ENCODE data around the gene ISLR2.

The ISLR2 gene

DNA sequence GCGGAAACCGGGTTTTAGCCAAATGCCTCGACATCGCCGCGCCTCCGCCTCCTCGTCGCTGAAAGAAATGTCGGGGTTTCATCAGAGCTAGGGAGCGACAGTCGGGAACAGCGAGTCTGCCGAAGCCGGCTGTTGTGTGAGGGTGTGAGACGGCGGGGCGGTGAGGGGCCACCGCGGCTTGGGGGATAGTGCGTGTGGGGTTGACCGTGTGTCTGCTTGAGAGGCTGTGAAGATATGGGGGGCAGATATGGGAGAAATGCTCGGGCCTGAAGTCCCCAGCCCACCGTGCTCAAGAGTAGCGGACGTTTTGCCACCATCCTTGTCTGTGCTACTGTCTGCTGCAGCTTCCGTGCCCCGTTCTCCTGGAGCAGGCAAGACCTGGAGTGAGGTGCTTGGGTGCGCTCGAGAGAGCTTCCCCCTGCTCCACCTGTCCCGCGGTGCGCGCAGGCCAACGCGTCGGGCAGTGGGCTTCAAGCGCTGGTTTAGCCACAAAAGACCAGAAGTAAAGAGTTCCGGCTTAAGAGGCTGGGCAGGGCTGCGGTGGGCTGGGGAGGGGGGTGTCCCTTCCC lies 716 bp upstream of the ISLR2 start:
- no peak for DNase-seq (ENCODE audit: low spot score)

DNA sequence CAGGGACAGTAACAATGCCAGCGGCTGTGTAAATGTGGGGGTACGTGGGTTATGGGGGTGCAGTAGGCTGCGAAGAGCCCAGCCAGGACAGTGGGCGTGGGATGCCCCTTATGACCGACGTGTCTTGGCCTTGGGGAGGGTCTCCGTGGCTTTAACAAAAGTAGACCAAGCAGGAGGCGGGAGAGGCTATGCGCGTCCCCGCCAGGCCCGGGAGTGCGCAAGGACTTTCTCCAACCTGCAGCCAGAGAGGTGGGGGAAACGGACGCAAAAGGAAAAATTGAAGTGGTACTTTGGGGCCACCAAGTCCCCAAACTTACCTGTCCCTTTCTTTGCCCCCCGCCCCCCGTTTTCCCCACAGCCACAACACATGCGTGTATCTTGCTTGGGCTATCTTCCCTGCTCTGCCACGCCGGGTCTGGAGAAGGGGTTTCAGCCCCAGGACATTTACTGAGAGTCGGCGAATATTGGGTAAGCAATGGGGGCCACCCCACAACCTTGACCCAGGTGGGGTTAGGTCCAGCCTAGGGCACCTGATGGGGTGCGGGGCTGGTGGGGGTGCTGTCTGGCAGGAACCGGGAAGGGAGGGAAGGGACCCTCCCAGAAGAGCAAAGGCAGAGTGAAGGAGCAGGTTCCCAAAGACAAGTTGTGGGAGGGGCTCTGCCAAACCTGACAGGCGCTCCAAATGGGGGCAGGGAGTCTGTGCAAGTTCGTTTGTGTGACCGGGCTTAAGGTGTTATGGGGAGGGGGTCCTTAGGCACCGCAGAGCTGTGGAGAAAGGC lies 652 bp downstream of the ISLR2 start:
- no peak for DNase-seq (ENCODE audit: low spot score)

DNA sequence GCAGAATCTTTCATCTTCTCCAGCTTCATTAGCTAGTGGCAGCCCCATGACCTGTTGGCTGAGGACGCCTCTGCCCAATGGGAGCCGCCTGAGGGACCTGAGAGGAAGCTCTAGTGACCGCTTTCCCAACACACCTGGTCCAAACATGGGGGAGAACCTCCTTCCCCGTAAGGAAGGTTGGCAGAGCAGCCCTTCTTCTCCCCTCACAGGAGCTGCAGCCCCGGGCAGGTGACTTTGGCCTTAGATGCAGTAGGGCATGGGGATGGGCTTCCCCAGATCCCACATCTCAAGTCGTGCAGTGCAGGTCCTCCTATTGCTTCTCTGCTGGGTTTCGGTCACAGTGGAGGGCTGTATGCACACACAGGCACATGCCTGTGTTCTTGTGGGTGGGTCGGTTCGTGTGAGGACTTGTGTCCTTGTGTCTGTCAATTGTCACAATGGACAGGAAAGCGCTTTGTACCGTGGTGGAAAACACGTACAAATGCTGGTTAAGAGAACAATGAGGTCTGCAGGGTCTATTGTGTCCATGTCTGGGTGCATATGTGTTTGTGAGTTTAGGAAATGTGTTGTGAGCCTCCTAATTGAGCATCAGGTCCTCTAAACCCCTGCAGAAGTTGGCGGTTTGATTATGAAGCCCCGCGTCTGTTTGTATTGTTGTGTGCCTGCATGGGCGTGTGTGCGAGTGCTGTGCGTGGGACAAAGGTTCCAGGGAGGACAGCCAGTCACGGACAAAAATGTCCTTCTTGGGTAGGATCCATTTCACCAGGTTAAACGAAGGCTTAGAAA lies 1.4 kb downstream of the ISLR2 start:
- DNase-seq (ENCODE audit: low spot score), result no peak

DNA sequence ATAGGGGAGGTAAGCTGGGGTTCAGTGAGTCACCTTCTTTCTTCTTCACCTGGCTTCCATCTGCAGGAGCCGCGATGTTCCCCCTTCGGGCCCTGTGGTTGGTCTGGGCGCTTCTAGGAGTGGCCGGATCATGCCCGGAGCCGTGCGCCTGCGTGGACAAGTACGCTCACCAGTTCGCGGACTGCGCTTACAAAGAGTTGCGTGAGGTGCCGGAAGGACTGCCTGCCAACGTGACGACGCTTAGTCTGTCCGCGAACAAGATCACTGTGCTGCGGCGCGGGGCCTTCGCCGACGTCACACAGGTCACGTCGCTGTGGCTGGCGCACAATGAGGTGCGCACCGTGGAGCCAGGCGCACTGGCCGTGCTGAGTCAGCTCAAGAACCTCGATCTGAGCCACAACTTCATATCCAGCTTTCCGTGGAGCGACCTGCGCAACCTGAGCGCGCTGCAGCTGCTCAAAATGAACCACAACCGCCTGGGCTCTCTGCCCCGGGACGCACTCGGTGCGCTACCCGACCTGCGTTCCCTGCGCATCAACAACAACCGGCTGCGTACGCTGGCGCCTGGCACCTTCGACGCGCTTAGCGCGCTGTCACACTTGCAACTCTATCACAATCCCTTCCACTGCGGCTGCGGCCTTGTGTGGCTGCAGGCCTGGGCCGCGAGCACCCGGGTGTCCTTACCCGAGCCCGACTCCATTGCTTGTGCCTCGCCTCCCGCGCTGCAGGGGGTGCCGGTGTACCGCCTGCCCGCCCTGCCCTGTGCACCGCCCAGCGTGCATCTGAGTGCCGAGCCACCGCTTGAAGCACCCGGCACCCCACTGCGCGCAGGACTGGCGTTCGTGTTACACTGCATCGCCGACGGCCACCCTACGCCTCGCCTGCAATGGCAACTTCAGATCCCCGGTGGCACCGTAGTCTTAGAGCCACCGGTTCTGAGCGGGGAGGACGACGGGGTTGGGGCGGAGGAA lies 2.6 kb downstream of the ISLR2 start:
- DNase-seq (ENCODE audit: low spot score), result no peak

DNA sequence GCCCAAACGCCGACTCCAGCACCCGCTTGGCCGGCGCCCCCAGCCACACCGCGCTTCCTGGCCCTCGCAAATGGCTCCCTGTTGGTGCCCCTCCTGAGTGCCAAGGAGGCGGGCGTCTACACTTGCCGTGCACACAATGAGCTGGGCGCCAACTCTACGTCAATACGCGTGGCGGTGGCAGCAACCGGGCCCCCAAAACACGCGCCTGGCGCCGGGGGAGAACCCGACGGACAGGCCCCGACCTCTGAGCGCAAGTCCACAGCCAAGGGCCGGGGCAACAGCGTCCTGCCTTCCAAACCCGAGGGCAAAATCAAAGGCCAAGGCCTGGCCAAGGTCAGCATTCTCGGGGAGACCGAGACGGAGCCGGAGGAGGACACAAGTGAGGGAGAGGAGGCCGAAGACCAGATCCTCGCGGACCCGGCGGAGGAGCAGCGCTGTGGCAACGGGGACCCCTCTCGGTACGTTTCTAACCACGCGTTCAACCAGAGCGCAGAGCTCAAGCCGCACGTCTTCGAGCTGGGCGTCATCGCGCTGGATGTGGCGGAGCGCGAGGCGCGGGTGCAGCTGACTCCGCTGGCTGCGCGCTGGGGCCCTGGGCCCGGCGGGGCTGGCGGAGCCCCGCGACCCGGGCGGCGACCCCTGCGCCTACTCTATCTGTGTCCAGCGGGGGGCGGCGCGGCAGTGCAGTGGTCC lies 3.5 kb downstream of the ISLR2 start:
- DNase-seq (ENCODE audit: low spot score), result no peak

DNA sequence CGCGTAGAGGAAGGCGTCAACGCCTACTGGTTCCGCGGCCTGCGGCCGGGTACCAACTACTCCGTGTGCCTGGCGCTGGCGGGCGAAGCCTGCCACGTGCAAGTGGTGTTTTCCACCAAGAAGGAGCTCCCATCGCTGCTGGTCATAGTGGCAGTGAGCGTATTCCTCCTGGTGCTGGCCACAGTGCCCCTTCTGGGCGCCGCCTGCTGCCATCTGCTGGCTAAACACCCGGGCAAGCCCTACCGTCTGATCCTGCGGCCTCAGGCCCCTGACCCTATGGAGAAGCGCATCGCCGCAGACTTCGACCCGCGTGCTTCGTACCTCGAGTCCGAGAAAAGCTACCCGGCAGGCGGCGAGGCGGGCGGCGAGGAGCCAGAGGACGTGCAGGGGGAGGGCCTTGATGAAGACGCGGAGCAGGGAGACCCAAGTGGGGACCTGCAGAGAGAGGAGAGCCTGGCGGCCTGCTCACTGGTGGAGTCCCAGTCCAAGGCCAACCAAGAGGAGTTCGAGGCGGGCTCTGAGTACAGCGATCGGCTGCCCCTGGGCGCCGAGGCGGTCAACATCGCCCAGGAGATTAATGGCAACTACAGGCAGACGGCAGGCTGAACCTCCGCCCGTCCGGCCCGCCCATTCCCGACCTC lies 4.1 kb downstream of the ISLR2 start:
- no peak for DNase-seq (ENCODE audit: low spot score)

DNA sequence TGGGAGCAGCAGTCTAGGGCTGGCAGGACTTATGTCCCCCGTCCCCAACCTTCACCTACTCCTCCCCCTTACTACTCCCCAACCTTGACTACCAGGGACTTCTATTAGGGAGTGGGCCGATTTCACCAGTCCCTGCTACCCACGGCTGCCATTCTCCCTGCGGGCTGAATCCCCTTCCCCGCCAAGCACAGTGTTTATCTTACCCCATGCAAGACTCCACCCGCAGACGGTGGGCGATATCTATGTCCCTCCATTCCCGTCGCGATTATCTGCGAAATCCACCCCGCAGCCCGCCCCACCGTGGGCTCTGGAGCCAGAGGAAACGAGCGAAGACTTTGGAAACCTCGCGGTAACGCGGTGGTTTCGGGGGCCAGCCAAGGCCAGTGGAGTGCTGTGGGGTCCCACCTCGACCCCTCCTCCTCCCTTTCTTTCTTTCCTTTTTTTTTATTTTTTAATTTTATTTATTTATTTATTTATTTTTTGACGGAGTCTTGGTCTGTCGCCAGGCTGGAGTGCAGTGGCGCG lies 4.7 kb downstream of the ISLR2 start:
- no peak for DNase-seq (ENCODE audit: low spot score)

DNA sequence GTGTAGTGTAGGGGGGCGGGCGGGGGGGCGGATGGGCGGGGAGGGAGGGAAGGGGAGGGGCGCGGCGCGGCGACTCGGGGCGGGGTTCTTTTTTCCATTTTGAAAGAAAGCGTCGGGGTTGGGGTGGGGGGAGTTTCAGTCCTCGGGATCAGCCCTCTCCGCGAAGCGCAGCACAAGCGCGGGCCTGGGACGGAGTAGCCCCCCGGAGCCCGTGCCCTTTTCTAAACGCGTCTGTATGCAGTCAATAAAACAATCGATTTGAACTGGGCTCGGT lies 6.1 kb downstream of the ISLR2 start:
- DNase-seq (ENCODE audit: low spot score), result no peak

DNA sequence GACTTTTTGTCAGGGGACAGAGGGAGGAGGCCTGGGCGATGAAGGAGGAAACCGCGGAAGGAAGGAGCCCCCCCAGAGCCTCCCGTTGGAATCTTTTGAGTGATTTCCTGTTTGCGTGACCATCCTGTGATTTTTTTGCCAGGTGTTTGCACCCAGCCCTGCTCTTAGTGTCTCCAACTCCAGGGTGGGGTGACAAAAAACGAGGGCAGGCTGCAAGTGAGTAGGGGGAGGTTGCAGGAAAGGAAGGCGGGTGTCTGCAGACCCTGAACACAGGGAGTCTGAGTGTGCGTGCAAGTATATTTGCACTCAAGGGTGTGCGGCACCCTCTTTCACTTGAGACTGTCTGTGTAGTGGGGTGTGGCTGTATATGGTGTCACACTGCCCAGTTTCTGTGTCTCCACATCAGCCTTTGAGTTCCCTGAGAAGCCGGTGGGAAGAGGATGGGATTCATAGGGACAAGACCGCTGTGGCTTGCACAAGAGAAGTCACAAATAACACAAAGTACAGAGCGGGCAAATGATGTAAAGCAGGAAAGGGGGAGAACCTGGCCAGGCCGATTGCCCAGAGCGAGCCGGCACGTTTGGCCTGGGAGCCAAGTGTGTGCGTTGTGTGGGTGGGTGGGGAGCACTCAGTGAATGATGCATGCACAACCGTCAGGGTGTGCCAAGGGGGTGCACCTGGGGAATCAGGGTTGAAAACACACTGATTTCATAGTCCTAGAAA lies 6.6 kb downstream of the ISLR2 start:
- no peak for DNase-seq (ENCODE audit: low spot score)

DNA sequence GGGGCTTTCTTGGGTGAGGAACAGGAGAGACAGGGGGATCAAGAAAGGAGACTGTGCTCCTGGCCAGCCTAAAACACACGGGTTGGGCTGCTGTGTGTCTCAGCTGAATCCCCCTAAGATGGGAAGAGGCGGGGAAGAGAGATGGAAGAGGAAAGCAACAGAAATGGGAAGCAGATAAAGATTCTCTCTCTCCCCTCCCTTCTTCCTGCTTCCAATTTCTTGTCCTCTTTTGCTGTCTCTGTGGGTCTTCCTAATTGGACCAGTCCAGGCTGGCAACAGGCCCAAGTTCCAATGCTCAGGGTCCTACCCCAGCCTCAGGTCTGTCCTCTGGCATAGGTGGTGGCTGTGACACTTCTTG lies 7.1 kb downstream of the ISLR2 start:
- no peak for DNase-seq (ENCODE audit: low spot score)

DNA sequence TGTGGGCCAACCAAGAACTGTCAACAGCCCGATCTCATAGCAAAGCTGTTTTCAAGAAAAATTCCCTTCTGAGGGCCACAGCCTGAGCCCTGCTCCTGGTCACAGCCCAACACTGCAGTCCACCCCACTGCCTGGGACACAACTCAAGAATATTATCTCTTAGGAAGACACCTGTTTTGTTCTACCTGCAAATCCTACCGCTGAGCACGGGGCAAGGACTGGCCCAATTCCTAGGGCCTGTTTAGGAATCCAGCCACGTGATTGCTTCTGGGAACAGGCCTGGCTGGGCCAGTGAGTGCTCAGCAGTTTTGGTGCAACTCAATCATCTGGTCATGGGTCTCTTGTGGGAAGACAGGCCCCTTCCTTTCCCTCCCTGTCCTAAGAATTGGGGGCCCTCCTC lies 8.3 kb downstream of the ISLR2 start:
- no peak for DNase-seq (ENCODE audit: low spot score)

DNA sequence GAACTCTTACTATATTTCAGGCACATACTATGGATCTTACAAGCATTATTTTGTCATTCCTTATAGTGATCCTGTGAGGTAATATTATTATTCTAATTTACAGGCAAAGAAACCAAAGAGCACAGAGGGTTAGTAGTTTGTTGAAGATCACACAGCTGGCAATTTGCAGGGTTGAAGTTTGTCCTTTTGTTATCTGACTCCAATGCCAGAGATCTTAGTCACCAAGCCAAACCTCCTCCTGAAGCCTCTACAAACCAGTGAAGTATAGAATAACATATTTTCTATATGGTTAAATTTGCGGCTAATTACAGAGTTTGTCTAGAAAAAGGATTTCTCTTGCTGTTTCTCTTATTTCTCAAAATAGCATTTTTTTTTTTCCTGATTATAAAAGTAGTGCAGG lies 11.2 kb downstream of the ISLR2 start:
- DNase-seq (ENCODE audit: low spot score), result no peak

DNA sequence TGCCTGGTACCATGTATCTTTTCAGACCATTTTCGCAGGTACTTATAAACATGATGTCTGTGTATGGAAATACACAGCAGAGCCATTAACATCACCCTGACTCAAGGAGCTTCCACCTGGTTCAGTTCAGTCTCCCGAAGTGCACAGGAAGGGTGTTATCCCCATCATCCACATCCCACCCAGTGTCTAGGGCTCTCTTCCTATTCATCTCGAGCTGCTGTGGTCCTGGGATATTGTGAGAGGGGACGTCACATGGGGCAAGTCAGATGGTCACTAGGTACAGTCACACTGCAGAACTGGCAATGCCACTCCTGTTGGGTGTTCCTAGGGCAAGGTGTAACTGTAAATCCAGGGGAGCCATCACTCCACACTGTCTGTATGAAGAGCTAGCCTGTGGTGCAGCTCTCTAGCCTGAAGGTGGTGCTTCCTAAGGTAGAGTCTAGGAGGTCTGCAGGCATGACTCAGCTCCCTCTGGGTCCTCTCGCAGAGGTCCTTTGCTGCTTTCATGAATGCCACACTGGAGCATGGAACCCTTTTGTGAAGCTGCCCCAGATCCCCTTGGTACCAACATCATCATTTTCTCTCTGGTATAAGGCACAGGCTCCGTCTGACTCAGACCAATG lies 13.9 kb downstream of the ISLR2 start:
- no peak for DNase-seq (ENCODE audit: low spot score)

DNA sequence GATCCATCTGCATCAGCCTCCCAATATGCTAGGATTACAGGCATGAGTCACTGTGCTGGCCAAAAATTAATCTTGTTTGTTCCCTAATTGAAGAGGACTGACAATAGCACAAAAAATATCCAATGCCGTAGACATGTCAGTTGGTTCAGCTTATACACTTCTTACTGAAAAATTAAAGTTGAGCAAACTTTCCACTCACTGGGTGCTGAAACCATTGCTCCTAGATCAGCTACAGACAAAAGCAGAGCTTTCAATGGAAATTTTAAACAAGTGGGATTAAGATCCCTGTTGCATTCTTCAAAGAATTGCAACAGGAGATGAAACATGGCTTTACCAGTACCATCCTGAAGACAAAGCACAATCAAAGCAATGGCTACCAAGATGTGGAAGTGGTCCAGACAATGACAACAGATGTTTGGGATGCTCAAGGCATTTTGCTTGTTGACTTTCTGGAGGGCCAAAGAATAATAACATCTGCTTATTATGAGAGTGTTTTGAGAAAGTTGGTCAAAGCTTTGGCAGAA lies 16.0 kb downstream of the ISLR2 start:
- DNase-seq (ENCODE audit: low spot score), result no peak

DNA sequence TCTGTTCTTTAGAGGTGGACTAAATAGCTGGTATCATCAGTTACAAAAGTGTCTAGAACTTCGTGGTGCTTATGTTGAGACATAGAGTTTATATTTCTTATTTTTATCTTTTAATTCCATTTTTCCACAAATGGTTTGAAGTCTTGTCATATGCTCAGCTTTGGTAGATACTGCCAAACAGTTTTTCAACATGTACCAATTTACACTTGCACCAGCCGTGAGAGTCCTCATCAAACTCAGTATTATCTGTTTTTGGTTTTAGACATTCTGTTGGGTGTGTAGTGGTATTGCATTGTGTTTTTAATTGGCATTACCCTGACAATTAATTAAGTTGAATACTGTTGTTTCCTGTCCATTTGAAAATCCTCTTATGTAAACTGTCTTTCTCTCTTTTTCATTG lies 16.7 kb downstream of the ISLR2 start:
- no peak for DNase-seq (ENCODE audit: low spot score)

DNA sequence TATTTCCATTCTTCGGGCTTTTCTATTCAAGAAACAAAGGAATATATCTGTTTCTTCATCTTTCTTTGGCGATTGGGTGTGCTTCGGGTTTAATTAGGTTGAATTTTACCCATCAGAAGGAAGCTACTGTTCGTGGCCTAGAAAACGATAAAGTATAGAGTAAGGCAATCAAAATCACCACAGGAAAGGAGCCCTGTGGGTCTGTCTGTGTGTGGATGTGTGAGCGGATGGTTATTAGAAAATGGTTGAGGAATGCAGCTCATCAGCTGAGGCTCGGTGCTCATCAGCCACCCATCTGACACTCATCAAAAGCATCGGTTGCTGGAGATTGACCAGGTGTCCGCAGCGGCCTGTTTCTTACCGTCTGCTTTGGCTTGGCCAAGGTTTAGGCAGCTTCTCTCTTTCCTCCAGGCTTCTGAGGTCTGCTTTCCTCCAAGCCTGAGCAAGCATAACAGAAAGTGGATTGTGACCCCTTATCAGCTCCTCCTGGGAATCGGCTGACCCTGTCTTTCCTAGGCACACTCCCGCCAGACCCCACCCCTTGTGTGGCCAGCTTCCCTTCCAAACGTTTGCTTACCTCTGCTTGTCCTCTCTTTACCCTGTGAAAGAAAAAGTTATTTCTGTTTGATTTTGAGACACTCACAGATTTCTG lies 25.5 kb downstream of the ISLR2 start:
- DNase-seq (ENCODE audit: low spot score), result no peak

DNA sequence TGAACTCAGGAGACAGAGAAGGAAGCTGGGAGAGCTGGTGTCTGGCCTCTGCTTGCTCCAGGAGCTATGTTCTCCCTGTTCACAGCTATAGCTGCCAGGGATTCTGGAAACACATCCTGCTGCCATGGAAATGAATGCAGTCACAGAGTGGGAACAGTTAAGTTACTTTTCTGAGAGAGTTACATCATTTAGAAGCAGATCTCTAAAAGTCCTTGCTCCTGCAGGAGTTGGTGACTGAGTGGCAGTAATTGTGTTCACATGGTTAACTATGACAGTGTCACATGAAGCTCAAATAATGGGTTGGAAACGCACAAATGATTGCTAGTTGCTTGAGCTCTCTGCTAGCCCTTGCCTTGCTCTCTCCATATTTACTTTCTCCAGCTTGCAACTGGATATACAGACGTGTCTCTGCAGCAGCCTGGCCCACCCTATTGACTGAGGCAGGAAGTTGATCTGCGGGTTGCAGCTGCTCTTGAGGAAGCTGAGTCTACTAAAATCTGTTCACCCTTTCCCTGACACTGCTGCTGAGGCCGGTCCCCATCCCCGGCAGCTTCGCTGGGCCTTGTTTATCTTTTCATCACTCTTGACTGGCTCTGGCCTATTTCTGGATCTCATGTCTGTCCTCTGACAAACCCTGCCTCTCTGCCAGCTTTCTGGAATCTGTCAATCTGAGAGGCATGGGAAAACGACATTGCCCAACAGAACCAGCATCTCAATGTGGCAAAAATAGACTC lies 26.5 kb downstream of the ISLR2 start:
- DNase-seq (ENCODE audit: low spot score), result no peak

All from RKO (cell line).